ENCODE measurements around the gene HAGHL.

- TF ChIP-seq GATA3 (IDR thresholded peaks at IDR 0.05; ENCODE audit: low read depth, low read length) (no peak), GATA2 (IDR thresholded peaks at IDR 0.05; ENCODE audit: low read depth, low read length) (no peak)
These were observed 46.1 kb downstream of the HAGHL start for GRCh38 chr16:772959-773358.
